Activated CD4-positive, alpha-beta T cell treated with anti-CD3 and anti-CD28 coated beads, Interleukin-2, amount 10 ng/mL, durations not matched to agents 7 days and 5 days (primary cell): ENCODE results near the gene CENPI. TPM values are rescaled to one million over a fixed set of nuclear protein-coding genes. Genes with fewer than 3 reads are reported as not detected.
"Not testable (repeated sequence)": the region's sequence is repeated elsewhere in the genome, so short reads cannot be mapped to it uniquely, and the experiment has no call there.

Experiments
- CTCF ChIA-PET: fragments of 350-600 bp; sonication (Branson Sonifier 250); formaldehyde crosslinking; loops from one replicate; lab custom pipeline; 2021; ENCODE audit warnings: antibody characterized with exemption; lab: Charles Lee
- POLR2A ChIA-PET: fragments of 350-600 bp; sonication (Branson Sonifier 250); formaldehyde crosslinking; loops from one replicate; lab custom pipeline; 2021; ENCODE audit warnings: antibody characterized with exemption; lab: Charles Lee
- DNase-seq: peaks from one replicate; pipeline ENCODE4 v3.0.0-alpha.2; 2020
- H3K27ac Mint-ChIP-seq: one replicate; pipeline ENCODE4 v1.8.0; 2021; ENCODE audit warnings: mild to moderate bottlenecking, moderate library complexity, mixed read lengths
- H3K27me3 Mint-ChIP-seq: one replicate; pipeline ENCODE4 v1.8.0; 2021; ENCODE audit warnings: mixed read lengths
- H3K36me3 Mint-ChIP-seq: one replicate; pipeline ENCODE4 v1.8.0; 2021; ENCODE audit warnings: low read depth, mixed read lengths
- H3K4me1 Mint-ChIP-seq: one replicate; pipeline ENCODE4 v1.8.0; 2021; ENCODE audit warnings: mixed read lengths
- H3K4me3 Mint-ChIP-seq: one replicate; pipeline ENCODE4 v1.8.0; 2021; ENCODE audit warnings: mild to moderate bottlenecking, moderate library complexity, mixed read lengths
- H3K9me3 Mint-ChIP-seq: one replicate; pipeline ENCODE4 v1.8.0; 2021; ENCODE audit warnings: mixed read lengths
- total RNA-seq, 2 experiments: library from RNA; stranded (reverse); gene quantifications; one replicate each; pipeline ENCODE4 v1.2.3, GENCODE V29; 2021

The CENPI gene, protein sequence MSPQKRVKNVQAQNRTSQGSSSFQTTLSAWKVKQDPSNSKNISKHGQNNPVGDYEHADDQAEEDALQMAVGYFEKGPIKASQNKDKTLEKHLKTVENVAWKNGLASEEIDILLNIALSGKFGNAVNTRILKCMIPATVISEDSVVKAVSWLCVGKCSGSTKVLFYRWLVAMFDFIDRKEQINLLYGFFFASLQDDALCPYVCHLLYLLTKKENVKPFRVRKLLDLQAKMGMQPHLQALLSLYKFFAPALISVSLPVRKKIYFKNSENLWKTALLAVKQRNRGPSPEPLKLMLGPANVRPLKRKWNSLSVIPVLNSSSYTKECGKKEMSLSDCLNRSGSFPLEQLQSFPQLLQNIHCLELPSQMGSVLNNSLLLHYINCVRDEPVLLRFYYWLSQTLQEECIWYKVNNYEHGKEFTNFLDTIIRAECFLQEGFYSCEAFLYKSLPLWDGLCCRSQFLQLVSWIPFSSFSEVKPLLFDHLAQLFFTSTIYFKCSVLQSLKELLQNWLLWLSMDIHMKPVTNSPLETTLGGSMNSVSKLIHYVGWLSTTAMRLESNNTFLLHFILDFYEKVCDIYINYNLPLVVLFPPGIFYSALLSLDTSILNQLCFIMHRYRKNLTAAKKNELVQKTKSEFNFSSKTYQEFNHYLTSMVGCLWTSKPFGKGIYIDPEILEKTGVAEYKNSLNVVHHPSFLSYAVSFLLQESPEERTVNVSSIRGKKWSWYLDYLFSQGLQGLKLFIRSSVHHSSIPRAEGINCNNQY
- total RNA-seq: 10 to 100 TPM; 24.9 to 28.5 TPM

DNA sequence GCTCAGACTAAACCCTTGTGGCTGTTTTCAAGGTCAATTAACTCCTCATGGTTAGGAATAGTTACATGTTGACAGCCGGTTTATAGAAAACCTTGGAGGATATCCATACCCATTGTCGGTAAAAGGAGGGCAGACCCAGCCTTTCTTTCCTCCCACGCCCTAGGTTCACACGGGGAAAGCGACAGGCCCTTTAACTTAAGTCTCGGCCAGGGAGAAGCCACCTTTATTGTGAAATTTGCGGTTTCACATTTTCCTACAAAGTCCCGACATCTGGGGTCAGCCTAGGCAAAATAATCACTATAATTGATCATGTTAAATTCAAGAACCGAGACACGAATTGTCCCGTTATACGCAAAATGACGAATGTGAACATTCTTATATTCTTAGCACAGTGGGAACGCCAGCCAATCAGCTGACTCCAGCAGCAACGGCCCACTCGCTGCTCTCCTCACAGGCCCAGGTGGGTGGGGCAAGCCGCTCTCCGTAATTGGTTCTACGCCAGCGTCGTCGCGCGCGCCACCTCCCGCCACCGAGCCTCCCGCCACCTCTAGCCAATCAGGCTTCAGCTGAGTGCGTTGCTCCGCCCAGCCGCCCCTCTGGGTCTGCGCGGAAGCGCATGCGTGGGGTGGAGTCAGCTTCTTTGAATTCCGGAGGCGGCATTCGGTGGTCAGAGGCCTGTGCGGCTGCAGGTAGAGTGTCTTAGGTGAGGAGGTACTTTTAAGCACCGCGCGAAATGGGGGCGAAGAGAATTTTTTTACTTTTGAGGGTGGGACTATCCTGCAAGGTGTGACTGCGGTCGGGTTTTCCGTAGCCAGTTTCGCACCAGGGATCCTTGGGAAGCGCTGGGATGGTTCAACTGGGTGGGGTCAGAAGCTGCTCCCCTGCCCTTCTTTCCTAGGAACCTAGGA is at the start of gene CENPI:
TSS of gene CENPI (plus strand) at position 659 of the 908 bp plus-strand sequence. CDS start 2,867 bp downstream, outside the sequence.
- peaks cover 33% of the 10 kb centered on the region for H3K4me1 Mint-ChIP-seq
- peaks cover 19% of the 10 kb centered on the region for H3K36me3 Mint-ChIP-seq
- peak within 1 kb of the TSS; percentile 91 for H3K27ac Mint-ChIP-seq
- CTCF ChIA-PET: interaction anchor here (0.6 kb wide), 1 partner anchor 177 kb away, joined by 3 read pairs; no protein-coding TSS in a partner anchor
- H3K27me3 Mint-ChIP-seq: no peaks in the 10 kb centered on the region
- DNase-seq: peak; percentile 92
- H3K9me3 Mint-ChIP-seq: no peaks in the 10 kb centered on the region
- peak within 1 kb of the TSS; percentile 94 for H3K4me3 Mint-ChIP-seq
- POLR2A ChIA-PET: interaction anchor here (0.5 kb wide), 1 partner anchor 47 kb away, joined by 4 read pairs; no protein-coding TSS in a partner anchor

DNA sequence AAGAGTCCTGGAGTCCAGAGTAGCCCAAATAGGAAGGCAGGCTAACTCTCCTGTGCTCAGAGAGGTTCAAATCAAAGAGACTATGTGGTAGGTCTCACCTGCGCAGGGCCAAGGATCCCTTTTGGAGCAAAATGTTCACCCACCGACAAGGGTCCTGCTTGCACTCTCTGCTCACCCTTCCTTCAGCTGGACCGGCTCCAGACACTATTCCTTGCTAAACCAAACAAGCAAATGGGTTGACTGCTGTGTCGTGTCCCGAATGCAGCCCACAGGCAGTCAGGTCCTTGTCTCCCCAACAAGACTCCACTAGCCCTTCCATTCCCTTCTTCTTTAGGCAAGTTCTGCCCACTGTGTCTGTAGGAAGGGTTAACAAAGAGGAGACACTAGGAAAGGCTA is 46.9 kb upstream of the CENPI start:
- H3K9me3 Mint-ChIP-seq: no peaks in the 10 kb centered on the region
- H3K36me3 Mint-ChIP-seq: peaks cover 10% of the 10 kb centered on the region
- POLR2A ChIA-PET: interaction anchor here (0.7 kb wide), 1 partner anchor 47 kb away, joined by 4 read pairs; the partner anchor contains the start of gene CENPI
- peak overlapping the region; percentile 75 for H3K4me3 Mint-ChIP-seq
- peak overlapping the region; percentile 97 for H3K27ac Mint-ChIP-seq
- H3K27me3 Mint-ChIP-seq: no peaks in the 10 kb centered on the region
- CTCF ChIA-PET: interaction anchor here (1.2 kb wide), 1 partner anchor 13 kb away, joined by 3 read pairs; no protein-coding TSS in a partner anchor
- H3K4me1 Mint-ChIP-seq: peaks cover 18% of the 10 kb centered on the region
- no peak for DNase-seq

DNA sequence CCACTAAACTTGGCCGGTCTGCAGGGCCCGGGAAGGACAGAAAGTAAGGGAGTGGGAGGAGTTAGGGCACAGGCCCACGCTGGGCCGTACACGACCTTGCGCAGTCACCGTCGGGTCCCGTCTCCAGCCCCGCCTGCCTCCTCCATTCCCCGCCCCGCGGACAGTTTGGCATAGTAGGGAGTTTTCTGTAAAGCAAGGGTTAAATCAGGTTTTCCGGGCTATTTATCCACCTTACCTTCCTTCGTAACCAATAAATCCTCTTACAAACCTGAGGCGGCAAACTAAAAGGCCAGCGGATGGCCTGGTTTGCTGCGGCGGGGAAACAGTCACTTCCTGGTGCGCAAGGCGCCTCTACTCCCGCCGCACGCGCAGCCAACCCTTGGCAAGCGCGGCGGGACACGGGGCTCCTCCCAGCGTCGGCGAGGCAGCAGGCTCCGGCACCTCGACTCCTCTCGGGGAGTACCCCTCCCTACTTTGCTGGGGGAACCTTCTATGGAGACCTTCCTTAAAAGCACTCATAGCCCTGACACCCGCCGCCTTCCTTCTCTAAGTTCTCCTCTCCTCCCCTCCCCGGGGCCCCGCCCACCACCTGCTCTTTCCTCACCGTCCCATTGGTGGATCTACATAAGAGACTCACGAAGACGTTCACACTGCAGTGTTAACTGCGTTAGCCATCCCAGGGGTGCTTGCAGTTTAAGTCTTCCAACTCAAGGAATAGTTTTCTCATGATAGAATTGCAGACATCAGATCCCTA is 46.3 kb upstream of the CENPI start, which contains the start of gene TRMT2B:
TSS of gene TRMT2B (minus strand) at position 563 of the 754 bp plus-strand sequence. CDS start 9,822 bp downstream, outside the sequence.
- ChIA-PET CTCF (interaction anchor here (1.2 kb wide), 1 partner anchor 14 kb away, joined by 3 read pairs; no protein-coding TSS in a partner anchor), POLR2A (no interaction called here)

DNA sequence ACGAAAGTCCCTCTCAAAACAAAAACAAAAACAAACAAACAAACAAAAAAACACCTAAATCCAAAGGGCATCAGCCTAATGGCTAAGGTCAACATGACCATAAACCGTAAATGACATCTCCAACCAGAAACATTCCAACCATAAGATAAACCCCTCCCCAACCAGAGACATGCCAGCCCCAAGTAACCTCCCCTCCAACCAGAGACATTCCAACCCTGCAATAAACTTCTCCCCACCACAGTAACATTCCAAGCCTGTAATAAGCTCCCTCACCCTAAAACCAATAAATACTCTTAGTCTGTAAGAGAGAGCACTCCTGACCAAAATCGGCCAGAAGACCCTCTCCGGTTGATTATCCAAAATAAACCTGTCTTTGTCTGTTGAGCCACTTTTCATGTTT is 41.5 kb upstream of the CENPI start:
- H3K4me3 Mint-ChIP-seq, POLR2A ChIA-PET, H3K36me3 Mint-ChIP-seq, H3K27ac Mint-ChIP-seq, H3K27me3 Mint-ChIP-seq, DNase-seq, H3K9me3 Mint-ChIP-seq: not testable (repeated sequence)
- CTCF ChIA-PET: interaction anchor here (1.0 kb wide), 1 partner anchor 23 kb away, joined by 3 read pairs; no protein-coding TSS in a partner anchor
- H3K4me1 Mint-ChIP-seq: peaks cover 16% of the 10 kb centered on the region

More for the DNA sequence above, 46.3 kb upstream of the CENPI start, which contains the start of gene TRMT2B:
- peak within 1 kb of the TSS; percentile 75 for H3K4me3 Mint-ChIP-seq
- H3K4me1 Mint-ChIP-seq: peaks cover 21% of the 10 kb centered on the region
- peaks cover 10% of the 10 kb centered on the region for H3K36me3 Mint-ChIP-seq
- no peaks in the 10 kb centered on the region for H3K9me3 Mint-ChIP-seq
- peak; percentile 88 for DNase-seq
- peak within 1 kb of the TSS; percentile 97 for H3K27ac Mint-ChIP-seq
- H3K27me3 Mint-ChIP-seq: no peaks in the 10 kb centered on the region

DNA sequence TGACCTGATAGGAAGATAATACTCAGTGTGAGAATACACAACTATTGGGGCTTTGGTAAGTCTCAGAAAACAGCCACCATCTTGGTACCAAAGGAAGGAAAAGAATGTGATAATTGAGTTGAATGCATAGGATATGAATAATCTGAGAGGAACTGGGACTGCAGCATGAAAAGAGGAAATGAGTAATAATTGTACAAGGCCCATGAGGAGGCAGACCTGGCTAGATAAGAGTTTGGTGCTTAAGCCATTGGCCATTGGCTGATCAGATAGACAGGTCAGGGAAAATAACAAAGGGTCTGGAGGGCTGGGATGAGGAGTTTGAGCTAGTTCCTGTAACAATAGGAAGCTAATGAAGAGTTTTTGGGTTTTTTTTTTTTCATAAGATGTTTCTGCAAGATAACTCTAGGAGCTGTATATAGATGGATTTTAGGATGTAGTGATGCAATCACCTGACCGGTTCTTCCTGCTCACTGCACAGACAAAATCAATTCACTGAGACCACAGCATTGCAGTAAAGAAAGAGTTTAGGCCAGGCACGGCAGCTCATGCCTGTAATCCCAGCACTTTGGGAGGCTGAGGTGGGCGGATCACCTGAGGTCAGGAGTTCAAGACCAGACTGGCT is 40.8 kb upstream of the CENPI start:
- Mint-ChIP-seq H3K4me3 (no peak overlapping the region), H3K27ac (no peak overlapping the region), H3K27me3 (no peaks in the 10 kb centered on the region), H3K9me3 (no peaks in the 10 kb centered on the region), H3K4me1 (peaks cover 13% of the 10 kb centered on the region), H3K36me3 (no peaks in the 10 kb centered on the region)
- DNase-seq: no peak
- POLR2A ChIA-PET: no interaction called here
- CTCF ChIA-PET: interaction anchor here (1.0 kb wide), 1 partner anchor 24 kb away, joined by 3 read pairs; no protein-coding TSS in a partner anchor

DNA sequence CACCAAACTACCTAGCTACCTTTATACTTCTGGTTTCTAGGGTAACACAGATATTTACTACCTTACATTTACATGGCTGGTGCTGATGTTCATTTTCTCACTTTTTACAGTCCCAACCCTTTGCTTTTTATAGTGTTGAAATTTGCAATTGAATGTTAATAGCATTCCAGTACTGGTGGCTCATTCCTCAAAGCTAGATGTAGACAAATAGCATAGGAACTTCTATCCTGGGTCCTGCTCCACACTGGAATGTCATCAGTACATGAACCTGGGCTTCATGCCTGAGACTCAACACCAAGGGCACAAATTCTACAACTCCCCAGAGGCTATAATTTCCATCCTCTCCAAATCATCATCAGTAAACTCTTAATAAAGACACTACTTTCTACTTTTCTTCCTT is 35.8 kb upstream of the CENPI start:
- ChIA-PET CTCF (no interaction called here), POLR2A (no interaction called here)
- no peaks in the 10 kb centered on the region for H3K9me3 Mint-ChIP-seq
- peaks cover 2% of the 10 kb centered on the region for H3K27me3 Mint-ChIP-seq
- H3K27ac Mint-ChIP-seq: no peak overlapping the region
- no peak overlapping the region for H3K4me3 Mint-ChIP-seq
- peaks cover 2% of the 10 kb centered on the region for H3K4me1 Mint-ChIP-seq
- no peaks in the 10 kb centered on the region for H3K36me3 Mint-ChIP-seq
- DNase-seq: no peak

DNA sequence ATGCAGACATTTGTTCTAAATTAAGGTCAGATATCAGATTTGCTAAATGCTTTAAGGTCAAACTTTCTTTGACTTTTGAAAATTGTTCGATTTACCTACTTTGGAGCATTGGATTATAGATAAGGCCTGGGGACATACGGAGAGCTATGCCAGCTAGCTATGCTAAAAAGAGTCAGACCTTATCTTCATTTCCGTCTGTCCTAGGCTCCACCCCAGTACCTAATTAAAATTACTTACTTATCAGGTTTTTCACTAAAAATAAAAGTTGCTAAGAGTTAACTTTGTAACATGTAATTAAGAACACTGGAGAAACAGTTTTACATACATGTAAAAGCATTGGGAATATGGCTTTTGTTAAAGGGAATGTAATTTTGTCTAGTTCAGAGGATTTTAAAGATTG is 26.4 kb upstream of the CENPI start:
- CTCF ChIA-PET: interaction anchor here (0.6 to 0.8 kb wide), 2 partner anchors 17 to 111 kb away, joined by 3 read pairs; no protein-coding TSS in a partner anchor
- Mint-ChIP-seq H3K9me3 (no peaks in the 10 kb centered on the region), H3K4me1 (no peaks in the 10 kb centered on the region), H3K27ac (no peak overlapping the region), H3K36me3 (no peaks in the 10 kb centered on the region), H3K4me3 (no peak overlapping the region), H3K27me3 (no peaks in the 10 kb centered on the region)
- no peak for DNase-seq
- POLR2A ChIA-PET: interaction anchor here (0.6 kb wide), 1 partner anchor 12 kb away, joined by 4 read pairs; no protein-coding TSS in a partner anchor

DNA sequence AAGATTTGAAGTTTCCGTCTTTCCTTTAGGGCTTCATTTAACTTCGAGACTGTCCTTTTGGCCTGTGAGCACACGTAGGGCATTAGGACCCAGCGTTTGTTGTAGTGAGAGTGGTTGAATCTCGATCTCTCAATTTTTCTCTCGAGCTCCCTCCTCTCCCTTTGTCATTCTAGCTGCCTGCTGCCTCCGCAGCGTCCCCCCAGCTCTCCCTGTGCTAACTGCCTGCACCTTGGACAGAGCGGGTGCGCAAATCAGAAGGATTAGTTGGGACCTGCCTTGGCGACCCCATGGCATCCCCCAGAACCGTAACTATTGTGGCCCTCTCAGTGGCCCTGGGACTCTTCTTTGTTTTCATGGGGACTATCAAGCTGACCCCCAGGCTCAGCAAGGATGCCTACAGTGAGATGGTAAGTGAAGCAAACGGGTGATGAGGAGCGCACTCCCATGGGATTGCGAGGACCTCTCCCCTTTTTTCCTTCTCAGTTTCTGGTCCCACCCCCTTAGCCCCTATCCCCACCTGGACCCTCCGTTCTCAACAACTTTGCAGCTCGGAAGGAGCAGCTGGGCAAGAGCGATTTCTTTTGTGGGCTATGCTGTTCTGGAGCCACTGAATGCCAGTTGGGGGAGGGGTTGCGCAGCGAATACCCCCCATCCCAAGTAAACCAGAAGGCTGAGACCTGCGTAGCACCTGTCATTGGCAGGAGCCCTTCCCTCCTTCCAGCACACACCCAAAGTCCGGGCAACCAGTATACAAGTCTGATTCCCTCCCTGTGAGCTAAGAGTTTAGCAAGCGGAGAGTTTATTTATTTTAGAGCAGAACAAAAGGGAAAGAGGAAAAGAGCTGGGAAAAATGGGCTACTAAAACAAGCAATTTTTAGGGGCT is 19.0 kb upstream of the CENPI start, which contains the start of gene TMEM35A:
TSS of gene TMEM35A (plus strand) at position 164 of the 883 bp plus-strand sequence. CDS start at position 288, 124 bp downstream.
- H3K36me3 Mint-ChIP-seq: no peaks in the 10 kb centered on the region
- POLR2A ChIA-PET: no interaction called here
- CTCF ChIA-PET: interaction anchor here (0.6 kb wide), 1 partner anchor 29 kb away, joined by 3 read pairs; no protein-coding TSS in a partner anchor
- H3K27me3 Mint-ChIP-seq: peaks cover 23% of the 10 kb centered on the region
- H3K4me3 Mint-ChIP-seq: no peak within 1 kb of the TSS
- DNase-seq: no peak
- H3K9me3 Mint-ChIP-seq: no peaks in the 10 kb centered on the region
- H3K27ac Mint-ChIP-seq: no peak within 1 kb of the TSS
- H3K4me1 Mint-ChIP-seq: no peaks in the 10 kb centered on the region

DNA sequence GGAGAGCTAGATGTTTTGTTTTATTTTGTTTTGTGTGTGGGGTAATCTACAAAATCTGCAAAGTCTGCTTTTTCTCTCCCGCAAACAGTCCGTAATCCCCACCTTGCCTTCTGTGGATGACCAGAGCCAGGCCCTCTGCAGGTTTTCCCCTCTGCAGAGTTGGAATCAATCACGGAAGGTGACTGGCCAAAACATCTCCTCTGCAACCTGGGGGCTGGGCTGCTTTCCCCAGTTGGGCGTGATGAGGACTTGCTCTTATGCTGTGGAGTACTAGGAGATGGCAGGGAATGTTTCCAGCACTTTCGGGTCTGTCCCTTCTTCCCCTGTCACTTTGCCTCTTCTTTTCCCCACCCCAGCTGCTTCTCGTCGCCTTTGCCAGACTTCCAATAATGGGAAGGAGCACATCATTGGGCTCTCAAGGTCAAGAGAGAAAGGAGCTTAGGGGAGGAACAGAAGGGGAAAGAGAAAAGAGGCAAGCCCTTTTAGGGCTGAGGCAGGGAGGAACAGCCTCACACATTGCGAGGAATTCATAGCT is 18.2 kb upstream of the CENPI start:
- no peaks in the 10 kb centered on the region for H3K36me3 Mint-ChIP-seq
- no peak for DNase-seq
- POLR2A ChIA-PET: no interaction called here
- no peaks in the 10 kb centered on the region for H3K9me3 Mint-ChIP-seq
- H3K4me1 Mint-ChIP-seq: no peaks in the 10 kb centered on the region
- H3K4me3 Mint-ChIP-seq: no peak overlapping the region
- H3K27ac Mint-ChIP-seq: no peak overlapping the region
- H3K27me3 Mint-ChIP-seq: peaks cover 23% of the 10 kb centered on the region
- CTCF ChIA-PET: interaction anchor here (0.8 to 1.0 kb wide), 2 partner anchors 13 to 14 kb away, joined by 3 read pairs; no protein-coding TSS in a partner anchor
